OCI-LY7 (cell line): Measurements from ENCODE around the gene MDFIC.

Experiments used
- EZH2phosphoT487 ChIP-seq: fragments of 200-600 bp; sonication (generic); IDR thresholded peaks from 2 replicates; pipeline ENCODE4 v1.6.1; 2018; ENCODE audit warnings: low read depth, borderline replicate concordance, mild to moderate bottlenecking, mixed run types, antibody characterized with exemption, low read length, moderate library complexity, mixed read lengths
- TF ChIP-seq, protein P1 (sequence below): fragments of 200-600 bp; sonication (generic); conservative IDR thresholded peaks from 2 replicates; pipeline ENCODE4 v1.5.1; 2014; ENCODE audit warnings: mild to moderate bottlenecking, antibody characterized with exemption, low read length, moderate library complexity, mixed read lengths

DNA sequence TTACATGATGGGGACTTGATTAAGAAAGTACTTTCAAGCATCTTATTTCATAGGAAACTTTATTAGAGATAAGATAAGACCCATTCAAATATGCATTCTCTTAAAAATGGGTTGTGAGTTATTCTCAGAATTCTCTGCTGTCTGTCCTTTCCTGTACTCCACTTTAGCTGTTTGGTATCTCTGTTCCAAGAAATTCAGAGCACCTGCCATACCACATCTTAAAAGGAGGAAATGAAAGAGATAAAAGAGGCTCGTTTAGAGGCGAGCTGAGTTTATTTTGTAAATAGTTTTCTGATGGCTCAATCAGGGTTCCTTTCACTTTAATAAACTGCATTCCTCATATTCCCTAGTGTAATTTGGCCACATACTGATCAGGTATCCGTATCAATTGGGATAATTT is 87.2 kb downstream of the MDFIC start:
- no peak for TF ChIP-seq EZH2phosphoT487
- TF ChIP-seq, protein P1, sequence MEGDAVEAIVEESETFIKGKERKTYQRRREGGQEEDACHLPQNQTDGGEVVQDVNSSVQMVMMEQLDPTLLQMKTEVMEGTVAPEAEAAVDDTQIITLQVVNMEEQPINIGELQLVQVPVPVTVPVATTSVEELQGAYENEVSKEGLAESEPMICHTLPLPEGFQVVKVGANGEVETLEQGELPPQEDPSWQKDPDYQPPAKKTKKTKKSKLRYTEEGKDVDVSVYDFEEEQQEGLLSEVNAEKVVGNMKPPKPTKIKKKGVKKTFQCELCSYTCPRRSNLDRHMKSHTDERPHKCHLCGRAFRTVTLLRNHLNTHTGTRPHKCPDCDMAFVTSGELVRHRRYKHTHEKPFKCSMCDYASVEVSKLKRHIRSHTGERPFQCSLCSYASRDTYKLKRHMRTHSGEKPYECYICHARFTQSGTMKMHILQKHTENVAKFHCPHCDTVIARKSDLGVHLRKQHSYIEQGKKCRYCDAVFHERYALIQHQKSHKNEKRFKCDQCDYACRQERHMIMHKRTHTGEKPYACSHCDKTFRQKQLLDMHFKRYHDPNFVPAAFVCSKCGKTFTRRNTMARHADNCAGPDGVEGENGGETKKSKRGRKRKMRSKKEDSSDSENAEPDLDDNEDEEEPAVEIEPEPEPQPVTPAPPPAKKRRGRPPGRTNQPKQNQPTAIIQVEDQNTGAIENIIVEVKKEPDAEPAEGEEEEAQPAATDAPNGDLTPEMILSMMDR: no peak
